ENCODE measurements around the gene PTPRM. TPM values are rescaled to one million over a fixed set of nuclear protein-coding genes. Genes with fewer than 3 reads are reported as not detected.

Gene PTPRM
- polyA plus RNA-seq, 1 of the 3 experiments (the other 2 are of a cell fraction), result 16.0 TPM

DNA sequence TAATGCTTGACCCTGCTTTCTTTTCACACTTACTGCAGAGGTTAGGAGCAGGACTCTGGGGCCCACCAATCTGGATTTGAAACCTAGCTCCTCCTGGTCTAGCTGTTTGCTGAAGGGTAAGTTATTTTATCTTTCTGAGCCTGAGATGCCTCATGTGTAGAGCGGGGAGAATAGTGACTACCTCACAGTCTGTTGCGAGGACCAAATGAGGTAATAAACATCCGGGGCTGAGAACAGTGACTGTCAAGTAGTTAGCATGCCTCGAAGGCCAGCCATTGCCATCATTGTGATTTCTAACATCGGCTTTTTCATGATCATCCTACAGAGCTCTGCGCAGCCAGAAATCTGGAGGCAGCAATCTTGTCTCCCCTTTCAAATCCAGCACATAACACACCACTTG is 32.9 kb downstream of the PTPRM start:
- Histone ChIP-seq H3K4me3 (ENCODE audit: low read depth in 2 of 2, low read length in 1 of 2) (no peak overlapping the region), H3K4me1 (ENCODE audit: control insufficient read depth in 1 of 2, insufficient read depth in 2 of 2, low read depth in 1 of 2, low read length in 1 of 2) (peaks cover 0 to 8% of the 10 kb centered on the region in 2 experiments; a peak in 1 of 4 replicates), H3K79me2 (ENCODE audit: insufficient read depth) (no peaks in the 10 kb centered on the region), H2AFZ (ENCODE audit: low read depth) (no peak overlapping the region), H4K20me1 (ENCODE audit: insufficient read depth) (no peaks in the 10 kb centered on the region), H3F3A (replicated peaks; ENCODE audit: insufficient read depth) (no peaks in the 10 kb centered on the region), H3K9me3 (no peaks in the 10 kb centered on the region), H3K27me3 (ENCODE audit: insufficient read depth) (no peaks in the 10 kb centered on the region), H3K27ac (ENCODE audit: low read depth in 2 of 2, low read length in 1 of 2) (no peak overlapping the region), H3K9me2 (no peaks in the 10 kb centered on the region), H3K4me2 (no peak overlapping the region), H3K36me3 (replicated peaks in 1 of 2; ENCODE audit: control insufficient read depth in 1 of 2, insufficient read depth in 2 of 2, low read length in 1 of 2) (no peaks in the 10 kb centered on the region), H3K9ac (no peak overlapping the region)
- ChIA-PET POLR2A (no interaction called here), CTCF (no interaction called here)
- DNase-seq, result no peak
- WGBS (ENCODE audit: low lambda C conversion rate), result 60% methylated on average over 6 of the region's 6 CpGs
- TF ChIP-seq NRF1 (IDR thresholded peaks at IDR 0.05; ENCODE audit: low read depth, low read length) (no peak), ELF1 (IDR thresholded peaks at IDR 0.05) (no peak), FOXM1 (IDR thresholded peaks at IDR 0.05; ENCODE audit: low read depth) (no peak), RXRA (IDR thresholded peaks at IDR 0.05; ENCODE audit: borderline replicate concordance, low read depth) (no peak), TEAD4 (IDR thresholded peaks at IDR 0.05; ENCODE audit: borderline replicate concordance, insufficient read depth) (no peak), SIN3A (IDR thresholded peaks at IDR 0.05; ENCODE audit: borderline replicate concordance, low read depth, low read length) (no peak), MEF2A (IDR thresholded peaks at IDR 0.05; ENCODE audit: borderline replicate concordance, low read depth) (no peak), TAF1 (IDR thresholded peaks at IDR 0.05; ENCODE audit: borderline replicate concordance, low read depth, low read length) (no peak), EP300 (IDR thresholded peaks at IDR 0.05; ENCODE audit: borderline replicate concordance in 1 of 2, low read depth in 1 of 2, low read length in 1 of 2) (no peak), TCF12 (IDR thresholded peaks at IDR 0.05) (no peak), GABPA (IDR thresholded peaks at IDR 0.05; ENCODE audit: low read depth) (no peak), RCOR1 (IDR thresholded peaks at IDR 0.05; ENCODE audit: low read length) (no peak), FOXJ3 (CRISPR knock-in tag; IDR thresholded peaks at IDR 0.05) (no peak), YY1 (IDR thresholded peaks at IDR 0.05; ENCODE audit: low read depth) (no peak)
- TF ChIP-seq, protein P1, sequence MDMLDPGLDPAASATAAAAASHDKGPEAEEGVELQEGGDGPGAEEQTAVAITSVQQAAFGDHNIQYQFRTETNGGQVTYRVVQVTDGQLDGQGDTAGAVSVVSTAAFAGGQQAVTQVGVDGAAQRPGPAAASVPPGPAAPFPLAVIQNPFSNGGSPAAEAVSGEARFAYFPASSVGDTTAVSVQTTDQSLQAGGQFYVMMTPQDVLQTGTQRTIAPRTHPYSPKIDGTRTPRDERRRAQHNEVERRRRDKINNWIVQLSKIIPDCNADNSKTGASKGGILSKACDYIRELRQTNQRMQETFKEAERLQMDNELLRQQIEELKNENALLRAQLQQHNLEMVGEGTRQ (IDR thresholded peaks at IDR 0.05; ENCODE audit: borderline replicate concordance, low read depth, low read length), result no peak
- TF ChIP-seq, protein P2, sequence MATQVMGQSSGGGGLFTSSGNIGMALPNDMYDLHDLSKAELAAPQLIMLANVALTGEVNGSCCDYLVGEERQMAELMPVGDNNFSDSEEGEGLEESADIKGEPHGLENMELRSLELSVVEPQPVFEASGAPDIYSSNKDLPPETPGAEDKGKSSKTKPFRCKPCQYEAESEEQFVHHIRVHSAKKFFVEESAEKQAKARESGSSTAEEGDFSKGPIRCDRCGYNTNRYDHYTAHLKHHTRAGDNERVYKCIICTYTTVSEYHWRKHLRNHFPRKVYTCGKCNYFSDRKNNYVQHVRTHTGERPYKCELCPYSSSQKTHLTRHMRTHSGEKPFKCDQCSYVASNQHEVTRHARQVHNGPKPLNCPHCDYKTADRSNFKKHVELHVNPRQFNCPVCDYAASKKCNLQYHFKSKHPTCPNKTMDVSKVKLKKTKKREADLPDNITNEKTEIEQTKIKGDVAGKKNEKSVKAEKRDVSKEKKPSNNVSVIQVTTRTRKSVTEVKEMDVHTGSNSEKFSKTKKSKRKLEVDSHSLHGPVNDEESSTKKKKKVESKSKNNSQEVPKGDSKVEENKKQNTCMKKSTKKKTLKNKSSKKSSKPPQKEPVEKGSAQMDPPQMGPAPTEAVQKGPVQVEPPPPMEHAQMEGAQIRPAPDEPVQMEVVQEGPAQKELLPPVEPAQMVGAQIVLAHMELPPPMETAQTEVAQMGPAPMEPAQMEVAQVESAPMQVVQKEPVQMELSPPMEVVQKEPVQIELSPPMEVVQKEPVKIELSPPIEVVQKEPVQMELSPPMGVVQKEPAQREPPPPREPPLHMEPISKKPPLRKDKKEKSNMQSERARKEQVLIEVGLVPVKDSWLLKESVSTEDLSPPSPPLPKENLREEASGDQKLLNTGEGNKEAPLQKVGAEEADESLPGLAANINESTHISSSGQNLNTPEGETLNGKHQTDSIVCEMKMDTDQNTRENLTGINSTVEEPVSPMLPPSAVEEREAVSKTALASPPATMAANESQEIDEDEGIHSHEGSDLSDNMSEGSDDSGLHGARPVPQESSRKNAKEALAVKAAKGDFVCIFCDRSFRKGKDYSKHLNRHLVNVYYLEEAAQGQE (IDR thresholded peaks at IDR 0.05; ENCODE audit: low read depth, low read length), result no peak
- TF ChIP-seq, protein P3, sequence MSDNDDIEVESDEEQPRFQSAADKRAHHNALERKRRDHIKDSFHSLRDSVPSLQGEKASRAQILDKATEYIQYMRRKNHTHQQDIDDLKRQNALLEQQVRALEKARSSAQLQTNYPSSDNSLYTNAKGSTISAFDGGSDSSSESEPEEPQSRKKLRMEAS (IDR thresholded peaks at IDR 0.05; ENCODE audit: low read depth), result no peak
- TF ChIP-seq, protein P4, sequence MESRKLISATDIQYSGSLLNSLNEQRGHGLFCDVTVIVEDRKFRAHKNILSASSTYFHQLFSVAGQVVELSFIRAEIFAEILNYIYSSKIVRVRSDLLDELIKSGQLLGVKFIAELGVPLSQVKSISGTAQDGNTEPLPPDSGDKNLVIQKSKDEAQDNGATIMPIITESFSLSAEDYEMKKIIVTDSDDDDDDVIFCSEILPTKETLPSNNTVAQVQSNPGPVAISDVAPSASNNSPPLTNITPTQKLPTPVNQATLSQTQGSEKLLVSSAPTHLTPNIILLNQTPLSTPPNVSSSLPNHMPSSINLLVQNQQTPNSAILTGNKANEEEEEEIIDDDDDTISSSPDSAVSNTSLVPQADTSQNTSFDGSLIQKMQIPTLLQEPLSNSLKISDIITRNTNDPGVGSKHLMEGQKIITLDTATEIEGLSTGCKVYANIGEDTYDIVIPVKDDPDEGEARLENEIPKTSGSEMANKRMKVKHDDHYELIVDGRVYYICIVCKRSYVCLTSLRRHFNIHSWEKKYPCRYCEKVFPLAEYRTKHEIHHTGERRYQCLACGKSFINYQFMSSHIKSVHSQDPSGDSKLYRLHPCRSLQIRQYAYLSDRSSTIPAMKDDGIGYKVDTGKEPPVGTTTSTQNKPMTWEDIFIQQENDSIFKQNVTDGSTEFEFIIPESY (IDR thresholded peaks at IDR 0.05; ENCODE audit: borderline replicate concordance, low read depth), result no peak
- TF ChIP-seq, protein P5, sequence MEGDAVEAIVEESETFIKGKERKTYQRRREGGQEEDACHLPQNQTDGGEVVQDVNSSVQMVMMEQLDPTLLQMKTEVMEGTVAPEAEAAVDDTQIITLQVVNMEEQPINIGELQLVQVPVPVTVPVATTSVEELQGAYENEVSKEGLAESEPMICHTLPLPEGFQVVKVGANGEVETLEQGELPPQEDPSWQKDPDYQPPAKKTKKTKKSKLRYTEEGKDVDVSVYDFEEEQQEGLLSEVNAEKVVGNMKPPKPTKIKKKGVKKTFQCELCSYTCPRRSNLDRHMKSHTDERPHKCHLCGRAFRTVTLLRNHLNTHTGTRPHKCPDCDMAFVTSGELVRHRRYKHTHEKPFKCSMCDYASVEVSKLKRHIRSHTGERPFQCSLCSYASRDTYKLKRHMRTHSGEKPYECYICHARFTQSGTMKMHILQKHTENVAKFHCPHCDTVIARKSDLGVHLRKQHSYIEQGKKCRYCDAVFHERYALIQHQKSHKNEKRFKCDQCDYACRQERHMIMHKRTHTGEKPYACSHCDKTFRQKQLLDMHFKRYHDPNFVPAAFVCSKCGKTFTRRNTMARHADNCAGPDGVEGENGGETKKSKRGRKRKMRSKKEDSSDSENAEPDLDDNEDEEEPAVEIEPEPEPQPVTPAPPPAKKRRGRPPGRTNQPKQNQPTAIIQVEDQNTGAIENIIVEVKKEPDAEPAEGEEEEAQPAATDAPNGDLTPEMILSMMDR (IDR thresholded peaks at IDR 0.05), result no peak
